ENCODE data around the gene HCRT.
"Not testable (repeated sequence)": the region's sequence is repeated elsewhere in the genome, so short reads cannot be mapped to it uniquely, and the experiment has no call there.

HCRT gene

DNA sequence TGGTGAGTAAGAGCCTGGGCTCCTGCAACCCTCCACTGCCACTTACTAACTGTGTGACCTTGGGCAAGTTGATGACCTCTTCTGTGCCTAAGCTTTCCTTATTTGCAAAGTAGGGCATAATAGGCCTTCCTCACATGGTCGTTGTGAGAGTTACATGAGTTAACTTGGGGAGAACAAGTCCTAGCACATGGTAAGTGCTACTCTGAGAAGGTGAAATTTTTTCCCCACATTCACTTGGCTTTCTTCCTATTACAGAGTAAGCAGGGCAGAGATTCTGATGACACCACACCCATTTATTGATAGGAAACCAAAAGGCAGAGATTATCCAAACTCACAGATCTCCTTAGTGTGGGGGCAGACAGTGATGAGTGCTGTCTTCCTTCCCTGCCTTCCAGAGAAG, 5.9 kb downstream of the HCRT start:
- DNase-seq = no peak

DNA sequence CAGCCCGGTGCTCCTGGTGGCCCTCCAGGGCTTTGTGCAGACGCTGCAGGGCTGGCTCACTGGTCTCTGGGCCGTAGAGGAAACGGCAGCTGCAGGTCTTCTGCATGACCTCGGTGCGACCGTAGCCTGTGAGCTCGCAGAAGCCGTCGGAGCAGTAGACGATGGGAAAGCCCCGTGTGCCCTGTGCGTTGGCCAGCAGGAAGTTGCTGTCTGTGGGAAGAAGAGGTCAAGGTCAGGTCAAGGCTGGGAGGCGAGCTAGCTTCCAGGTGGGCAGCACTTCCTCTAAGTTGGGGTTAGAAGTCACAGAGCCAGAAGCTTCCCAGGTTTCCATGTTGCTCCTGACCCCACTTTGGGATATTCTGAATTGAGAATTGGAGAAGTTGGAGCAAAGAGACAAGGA, 6.4 kb downstream of the HCRT start:
- no peak for DNase-seq

DNA sequence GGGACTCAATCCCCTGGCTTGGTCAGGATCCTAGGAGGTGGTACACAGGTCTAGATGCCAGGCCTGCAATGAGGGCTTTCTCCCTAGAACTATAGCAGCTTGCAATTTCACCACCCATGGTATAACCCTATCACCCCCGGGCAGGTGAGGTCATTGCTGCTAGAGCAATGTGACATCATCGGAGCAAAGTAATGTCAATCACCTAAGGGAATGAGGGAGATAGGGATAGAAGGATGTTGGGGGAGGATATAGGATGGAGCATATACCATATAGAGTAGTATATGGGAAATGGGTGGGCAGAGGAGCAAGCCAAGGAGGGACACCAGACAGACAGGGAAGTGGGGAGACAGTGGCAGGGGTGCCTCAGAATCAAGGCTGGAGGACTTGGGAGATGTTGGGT, 7.6 kb downstream of the HCRT start:
- no peak for DNase-seq

DNA sequence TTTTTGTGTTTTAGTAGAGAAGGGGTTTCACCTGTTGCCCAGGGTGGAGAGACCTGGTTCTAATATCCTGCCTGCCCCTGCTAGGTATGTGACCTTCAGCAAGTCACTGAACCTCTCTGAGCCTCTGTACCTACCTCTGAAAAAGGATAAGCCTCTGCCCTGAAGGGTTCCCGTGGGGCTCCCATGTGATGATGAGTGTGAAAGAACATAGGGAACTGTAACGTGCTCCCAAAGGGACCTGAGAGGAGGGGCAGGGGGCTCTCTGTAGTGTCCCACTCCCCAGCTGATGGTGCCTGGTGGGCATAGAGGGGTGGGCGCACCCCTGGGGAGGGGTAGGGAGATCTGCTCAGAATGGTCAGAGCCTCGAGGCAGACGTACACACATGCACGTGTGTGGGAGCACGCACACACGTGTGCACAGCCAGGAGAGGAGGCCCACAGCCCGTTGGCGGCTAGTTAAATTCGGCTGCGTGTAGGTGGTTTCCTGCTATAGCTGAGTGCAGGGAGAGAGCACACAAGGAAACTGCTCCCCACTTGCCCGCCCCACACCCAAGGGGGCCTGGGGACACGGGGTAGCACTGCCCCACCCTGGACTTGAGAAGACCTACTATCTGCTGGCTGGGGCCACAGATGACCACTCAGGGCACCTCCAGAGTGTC, 11.0 kb downstream of the HCRT start:
- DNase-seq = no peak

DNA sequence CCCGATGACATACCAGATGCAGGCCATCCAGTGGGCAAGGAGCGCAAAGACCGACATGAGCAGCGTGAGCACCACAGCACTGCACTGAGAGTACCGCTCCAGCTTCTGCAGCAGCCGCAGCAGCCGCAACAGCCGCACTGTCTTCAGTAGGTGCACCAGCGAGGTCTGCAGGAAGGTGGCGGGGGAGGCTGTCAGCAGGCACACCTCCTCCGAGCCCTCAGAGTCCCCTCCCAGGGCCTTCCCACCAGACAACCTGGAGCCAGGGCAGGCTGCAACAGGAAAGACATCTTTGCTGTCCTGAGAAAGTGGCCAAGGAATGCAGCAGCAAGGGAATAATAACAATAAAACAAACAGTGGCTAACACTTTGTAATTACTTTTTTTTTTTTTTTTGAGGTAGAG, 13.4 kb downstream of the HCRT start:
- no peak for DNase-seq

DNA sequence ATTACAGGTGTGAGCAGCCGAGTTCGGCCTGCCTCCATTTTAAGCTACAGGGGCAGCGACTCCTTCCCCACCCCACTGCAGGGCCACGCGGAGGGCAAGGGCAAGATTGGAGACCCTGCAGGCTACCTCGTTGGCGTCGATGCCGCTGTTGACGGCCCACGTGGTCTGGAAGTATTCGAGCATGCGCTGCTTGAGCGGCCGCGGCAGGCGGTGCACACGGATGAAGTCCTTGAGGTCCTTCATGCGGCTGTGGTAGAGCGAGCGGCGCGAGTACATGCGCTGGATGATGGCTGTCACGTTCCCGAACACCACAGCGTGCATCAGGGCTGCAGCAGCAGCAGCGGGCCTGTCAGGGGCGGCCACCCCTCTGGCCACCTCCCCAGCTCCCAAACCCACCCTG, 15.9 kb downstream of the HCRT start:
- no peak for DNase-seq

DNA sequence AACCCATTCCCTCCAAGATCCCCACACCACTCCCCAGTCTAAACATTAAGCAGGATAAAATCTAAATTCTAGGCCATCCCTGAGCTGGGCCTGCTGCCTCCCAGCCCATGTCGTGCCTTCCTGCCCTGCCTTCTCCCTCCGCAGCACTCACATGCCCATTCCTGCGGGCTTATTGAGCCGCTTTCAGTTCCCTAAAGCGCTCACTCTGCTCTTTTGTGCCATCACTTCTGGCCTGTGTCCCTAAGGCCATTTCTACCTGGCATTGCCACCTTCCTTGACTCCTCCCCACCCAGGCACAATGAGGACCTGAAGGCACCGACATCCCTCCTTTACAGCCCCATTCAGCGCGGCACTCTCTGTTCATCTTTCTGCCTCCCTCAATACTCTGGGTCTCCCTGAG, 17.4 kb downstream of the HCRT start:
- no peak for DNase-seq

DNA sequence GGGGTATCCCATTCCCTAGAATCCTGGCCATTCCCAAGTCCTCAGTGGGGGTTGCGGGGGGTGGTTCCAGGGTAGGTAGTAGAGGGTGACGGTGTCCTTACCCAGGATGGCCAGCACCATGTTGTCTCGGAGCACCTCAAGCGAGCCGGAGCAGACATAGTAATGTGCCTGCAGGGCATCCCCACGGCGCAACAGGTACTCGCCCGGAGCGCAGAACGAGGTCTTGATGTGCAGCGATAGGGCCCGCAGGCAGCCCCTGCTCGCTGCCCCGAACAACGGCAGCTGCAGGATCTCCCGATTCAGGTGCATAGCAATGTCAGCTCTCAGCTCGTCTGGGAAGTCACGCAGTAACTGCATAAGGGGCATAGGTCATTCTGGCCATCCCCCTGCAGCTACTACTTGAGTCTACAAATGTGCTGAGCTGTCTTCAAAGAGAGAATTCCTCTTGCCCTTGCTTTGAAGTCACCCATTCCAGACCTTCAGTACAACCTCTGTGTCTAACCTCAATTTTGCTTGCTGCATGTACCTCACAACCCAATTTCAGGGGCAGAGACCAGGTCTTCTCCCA, 19.0 kb downstream of the HCRT start:
- no peak for DNase-seq

DNA sequence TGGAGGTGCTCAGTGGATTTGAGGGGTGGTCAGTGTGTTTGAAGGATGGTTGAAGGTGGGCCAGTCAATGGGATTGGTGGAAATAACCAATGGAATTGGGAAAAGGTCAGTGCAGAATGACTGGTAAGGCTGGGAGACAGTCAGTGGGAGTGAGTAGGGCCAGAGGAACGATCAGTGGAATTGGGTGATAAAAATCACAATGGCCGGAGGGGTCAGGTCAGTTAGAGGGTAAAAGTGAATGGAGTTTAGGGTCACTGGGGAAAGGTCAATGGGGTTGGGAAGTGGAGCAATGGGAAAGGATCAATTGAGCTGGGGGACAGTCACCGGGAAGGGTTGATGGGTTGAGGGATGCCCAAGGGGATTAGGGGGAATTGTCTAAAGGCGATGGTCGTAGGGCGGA, 19.5 kb downstream of the HCRT start:
- no peak for DNase-seq

DNA sequence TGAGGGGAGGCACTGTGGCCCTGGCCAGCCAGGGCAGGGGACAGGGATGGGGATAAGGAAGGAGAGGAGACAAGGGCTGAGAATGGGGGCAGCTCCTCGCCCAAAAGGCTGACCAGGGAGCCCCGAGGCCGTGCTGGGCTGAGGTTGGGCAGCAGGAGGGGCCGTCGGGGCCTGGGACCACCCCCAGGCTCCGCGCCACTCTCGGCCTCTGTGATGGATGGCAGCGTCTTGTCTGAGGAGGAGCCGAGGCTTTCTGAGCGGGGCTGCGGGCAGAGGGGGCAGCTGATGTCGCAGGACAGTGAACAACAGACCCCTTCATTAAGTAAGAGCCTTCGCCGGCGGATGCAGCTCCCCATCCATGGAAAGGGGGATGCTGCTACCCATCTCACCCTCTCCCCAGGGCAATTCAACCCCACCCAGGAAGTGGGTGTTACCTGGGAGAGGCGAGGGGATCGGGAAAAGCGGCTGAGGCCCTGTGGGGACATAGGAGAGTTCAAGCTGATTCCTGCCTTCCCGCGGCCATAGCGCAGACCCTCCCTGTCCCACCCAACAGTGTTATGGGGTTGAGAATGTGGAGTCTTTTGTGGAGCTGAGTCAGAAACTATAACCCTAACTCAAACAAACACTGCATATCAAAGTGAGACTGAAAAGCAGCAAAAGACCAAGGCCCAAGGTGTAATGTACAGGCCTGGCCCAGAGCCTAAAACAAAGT, 21.4 kb downstream of the HCRT start:
- DNase-seq = no peak

DNA sequence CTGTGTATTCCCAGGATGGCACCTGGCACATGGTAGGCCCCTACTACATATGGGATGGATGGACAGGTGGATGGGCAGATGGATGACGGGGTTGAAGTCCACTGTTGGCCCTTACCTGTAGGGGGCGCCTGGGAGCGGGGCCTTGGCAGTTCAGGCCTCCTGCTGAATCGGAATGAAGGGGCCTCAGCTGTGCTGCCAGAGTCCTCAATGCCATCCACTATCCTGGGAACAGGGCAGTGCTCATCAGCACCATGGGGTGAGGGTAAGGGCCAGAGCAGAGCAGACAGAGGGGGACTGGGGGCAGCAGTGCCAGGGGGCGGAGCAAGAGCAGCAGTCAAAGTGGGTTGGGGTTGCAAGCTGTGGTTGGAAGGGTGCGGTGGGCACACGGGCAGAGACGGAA, 22.1 kb downstream of the HCRT start:
- no peak for DNase-seq

DNA sequence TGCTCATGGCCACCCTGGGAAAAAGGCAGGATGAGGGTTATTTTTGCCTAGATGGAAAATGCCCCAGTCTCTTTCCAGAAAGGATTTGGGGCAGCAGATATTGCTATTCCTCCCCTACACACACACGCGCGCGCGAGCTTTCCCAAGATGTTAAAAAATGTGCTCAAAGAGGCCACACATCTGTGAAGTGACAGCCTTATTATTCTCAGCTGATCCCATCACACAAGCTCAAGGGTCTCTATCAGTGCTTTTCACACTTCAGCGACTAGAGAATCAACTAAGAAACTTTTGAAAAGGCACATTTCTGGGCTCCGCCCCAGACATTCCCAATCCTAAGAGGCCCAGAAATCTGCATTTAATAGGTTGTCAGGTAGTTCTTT, 24.7 kb downstream of the HCRT start:
- no peak for DNase-seq

DNA sequence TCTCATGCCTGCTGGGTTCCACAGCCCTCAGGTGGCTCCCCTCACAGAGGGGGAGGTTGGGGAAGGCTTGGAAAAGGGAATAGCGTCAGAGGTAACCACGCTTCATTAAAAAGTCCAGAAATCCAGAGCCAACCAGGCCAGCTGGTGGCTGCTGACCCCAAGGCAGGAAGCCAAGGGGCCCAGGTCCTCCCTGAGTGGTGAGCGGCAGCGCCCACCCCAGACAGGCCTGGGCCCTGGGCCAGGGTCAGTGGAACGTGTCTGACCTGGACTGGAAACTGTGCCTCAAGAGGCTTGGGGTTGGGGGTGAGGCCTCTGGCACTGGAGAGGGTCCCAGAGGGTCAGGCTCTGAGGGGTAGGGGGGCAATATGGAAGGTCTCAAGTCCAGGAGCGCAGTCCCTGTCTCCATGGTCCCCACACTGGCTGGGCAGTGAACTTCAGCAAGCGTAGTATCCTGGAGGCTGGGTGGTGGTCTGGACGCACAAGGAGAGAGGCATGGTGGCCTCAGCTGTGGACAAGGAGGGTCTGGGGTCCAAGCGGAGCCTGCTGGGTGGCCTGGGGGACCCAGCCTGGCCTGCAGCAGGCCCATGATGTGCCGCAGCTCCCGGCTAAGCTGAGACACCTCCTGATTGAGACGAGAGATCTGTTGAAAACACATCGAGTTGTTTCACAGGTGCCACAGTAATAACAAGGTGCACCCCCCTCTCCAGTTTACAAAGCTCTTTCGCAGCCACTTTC, 25.3 kb downstream of the HCRT start:
- DNase-seq = no peak

DNA sequence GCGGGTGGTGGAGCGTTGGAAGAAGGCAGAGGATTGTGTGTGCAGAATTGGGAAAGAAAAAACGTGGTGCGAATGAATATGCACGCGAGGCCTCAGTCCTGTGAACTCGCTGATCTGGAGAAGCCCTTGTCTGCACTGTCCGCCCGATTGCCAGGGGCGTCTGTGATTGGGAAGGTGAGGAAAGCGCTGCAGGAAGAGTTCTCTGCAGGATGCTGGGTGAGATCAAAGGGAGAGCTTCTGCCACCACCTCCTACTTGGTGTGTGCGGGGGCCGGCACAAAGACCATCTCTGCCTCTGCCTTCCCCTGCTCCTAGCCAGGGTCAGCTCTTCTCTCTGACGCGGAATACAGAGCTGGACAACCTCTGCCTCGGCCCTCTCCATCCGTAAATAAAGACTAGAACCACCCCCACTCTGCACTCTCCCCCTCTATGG, 29.6 kb downstream of the HCRT start:
- DNase-seq = no peak

DNA sequence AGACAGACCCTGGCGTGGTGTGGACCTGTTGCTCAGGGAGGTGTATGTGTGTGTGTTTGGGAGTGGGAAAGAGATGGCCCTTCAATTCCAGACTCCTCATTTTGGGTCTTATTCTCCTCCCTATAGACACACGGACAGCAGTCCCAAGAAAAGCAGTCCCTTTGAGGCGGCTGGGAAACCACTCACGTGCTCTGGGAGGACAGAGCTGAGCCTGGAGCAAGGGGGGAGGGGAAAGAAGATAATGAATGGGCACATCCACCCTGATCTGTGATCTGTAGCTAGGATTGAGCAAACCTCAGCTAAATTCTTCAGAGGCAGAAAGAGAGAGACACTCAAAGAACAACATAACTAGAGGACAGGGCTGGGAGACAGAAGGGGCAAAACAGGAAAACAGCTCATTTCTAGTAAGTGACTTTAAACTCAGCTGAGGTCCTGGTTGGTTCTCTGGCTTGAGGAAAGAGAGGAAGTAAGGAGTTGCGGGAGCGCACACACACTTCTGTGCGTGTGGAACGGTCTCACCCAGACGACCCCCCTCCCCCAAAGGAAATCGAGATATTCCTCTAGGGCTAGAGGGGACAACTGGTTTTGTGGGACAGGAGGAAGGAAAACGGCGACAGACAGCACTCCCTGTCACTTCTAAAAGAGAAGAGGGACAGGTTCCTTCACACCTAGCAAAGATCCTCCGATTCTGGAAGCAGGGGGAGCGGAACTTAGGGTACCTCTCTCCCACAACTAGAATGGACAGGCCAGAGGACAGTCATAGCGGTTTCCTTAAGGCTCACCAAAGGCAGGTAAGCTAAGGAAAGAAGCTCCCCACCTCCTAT, 31.1 kb downstream of the HCRT start:
- DNase-seq = no peak

DNA sequence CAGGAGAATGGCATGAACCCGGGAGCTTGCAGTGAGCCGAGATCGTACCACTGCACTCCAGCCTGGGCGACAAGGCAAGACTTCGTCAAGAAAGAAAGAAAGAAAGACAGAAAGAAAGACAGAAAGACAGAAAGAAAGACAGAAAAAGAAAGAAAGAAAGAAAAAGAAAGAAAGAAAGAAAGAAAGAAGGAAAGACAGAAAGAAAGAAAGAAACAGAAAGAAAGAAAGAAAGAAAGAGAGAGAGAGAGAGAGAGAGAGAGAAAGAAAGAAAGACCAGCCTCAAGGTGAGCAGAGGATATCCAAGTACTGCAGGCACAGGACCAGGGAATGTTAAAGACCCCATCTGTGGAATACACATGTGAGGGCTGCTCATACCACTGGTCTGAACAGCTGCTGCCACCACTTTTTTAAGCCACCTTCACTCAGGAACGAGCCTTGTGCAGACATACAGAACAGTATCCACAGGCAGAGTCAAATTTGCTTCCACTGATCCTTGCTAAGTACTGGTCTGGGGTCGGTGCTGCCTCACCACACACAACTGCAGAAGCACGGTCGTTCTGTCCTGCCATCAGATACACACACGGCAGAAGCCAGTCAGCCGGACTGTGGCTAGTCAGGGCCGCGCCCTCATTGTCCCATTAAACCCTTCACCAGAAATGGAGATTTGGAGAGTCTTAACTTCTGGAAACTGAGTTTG, 38.2 kb downstream of the HCRT start:
- DNase-seq = no peak

DNA sequence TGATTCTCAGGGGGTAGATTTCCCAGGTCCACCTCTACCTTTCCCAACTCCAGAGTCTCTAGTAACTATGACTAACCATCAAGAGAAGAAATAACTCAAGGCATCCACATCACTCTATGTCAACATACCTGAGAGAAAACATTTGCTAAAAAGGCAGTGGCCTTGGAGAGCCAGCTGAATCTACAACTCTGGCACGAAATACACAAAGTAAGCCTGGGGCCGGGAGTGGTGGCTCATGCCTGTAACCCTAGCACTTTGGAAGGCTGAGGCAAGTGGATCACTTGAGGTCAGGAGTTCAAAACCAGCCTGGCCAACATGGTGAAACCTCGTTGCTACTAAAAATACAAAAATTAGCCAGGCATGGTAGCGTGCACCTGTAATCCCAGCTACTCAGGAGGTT, 42.1 kb downstream of the HCRT start:
- DNase-seq = not testable (repeated sequence)

DNA sequence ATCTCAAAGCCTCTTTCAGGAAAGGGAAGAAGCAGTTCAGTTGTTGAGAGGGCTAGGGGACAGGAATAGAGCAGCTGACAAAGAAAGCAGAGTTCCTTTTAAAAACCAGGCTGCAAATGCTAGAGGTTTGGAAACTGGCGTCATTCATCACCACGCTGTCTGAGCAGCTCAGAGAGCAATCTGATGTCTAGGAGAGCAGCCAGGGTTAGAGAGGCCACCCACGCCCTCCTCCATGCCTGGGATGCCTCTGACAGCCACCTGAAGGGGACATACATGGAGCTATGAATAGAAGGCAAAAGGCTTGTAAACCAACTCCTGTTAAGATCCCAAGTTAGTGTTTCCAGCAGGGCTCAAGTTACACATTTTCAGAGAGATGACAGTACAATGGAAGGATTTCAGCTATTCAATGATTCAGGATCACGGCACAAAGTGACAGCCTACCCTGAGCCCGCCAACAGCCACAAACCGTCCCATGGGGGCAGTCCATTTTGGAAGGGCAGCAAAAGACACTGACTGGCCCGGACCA, 42.8 kb downstream of the HCRT start:
- DNase-seq = no peak

DNA sequence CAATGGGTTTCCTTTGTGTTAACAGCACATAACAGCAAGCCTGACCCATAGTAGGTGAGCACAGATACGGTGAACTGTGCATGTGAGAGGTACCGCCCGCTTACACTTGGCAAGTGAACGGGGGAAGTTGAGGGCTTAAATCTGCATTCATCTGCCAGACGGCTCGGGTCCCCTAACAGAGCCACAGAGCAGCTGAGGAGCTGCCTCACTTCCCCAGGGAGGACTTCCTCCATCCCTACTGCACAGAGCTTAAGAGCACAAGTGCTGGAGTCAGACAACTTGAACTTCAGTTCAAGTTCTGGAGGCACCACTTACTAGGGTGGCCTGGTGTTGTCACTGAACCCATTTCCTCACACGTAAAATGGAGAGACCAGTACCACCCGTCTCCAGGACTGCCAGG, 43.9 kb downstream of the HCRT start:
- DNase-seq = no peak

DNA sequence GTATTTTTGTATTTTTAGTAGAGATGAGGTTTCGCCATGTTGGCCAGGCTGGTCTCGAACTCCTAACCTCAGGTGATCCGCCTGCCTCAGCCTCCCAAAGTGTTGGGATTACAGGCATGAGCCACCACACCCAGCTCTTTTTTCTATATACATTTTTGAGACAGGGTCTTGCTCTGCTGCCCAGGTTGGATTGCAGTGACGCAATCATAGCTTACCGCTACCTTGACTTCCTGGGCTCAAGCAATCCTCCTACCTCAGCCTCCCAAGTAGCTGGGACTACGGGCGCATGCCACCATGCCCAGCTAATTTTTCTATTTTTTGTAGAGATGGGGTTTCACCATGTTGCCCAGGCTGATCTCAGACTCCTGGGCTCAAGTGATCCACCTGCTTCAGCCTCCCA, 44.6 kb downstream of the HCRT start:
- not testable (repeated sequence) for DNase-seq

DNA sequence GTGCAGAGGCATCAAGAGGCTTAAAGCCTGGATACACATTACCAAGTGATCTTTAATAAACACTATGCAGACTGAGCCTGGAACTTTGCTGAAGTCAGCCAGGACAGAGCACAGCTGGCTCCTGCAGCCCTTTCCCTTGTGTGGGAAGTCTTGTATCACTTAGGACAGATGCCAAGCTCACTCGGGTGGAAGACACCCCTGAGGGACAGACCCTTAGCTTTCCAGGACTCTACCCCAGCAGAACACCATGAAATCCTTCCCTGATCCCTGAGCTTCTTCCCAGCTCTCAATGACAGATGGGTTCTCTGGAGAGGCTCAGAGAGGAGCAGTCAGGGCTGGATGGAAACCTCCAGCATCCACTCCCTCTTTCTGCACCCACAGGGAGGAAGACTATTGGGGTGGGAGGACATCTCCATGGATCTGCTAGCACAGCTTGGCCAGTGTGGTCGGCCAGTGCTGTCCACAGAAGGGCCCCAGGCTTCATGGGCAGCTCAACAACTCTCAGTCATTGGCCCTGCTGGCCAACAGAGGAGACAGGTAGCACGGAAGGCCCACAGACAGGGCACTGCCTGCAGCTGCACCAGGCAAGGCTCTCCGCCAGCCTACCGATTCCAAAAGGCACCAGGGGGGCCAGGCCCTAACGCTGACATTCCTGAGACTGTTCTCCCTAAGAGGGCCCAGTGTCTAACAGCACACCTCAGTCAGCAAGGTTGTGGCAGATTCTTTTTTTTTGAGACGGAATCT, 46.3 kb downstream of the HCRT start:
- no peak for DNase-seq

Data from NCI-H2029 treated with DMSO at 0.1 percent for 48 hours (cell line).